Activated CD4-positive, alpha-beta T cell treated with anti-CD3 and anti-CD28 coated beads, Interleukin-10, Interleukin-2, amounts not matched to agents 100 ng/mL and 50 ng/mL, durations not matched to agents 16 hours and 8 hours (primary cell): Measurements from ENCODE around the gene CFAP69.
"Not testable (repeated sequence)": the region's sequence is repeated elsewhere in the genome, so short reads cannot be mapped to it uniquely, and the experiment has no call there.

Experiments
- DNase-seq: peaks from one replicate; pipeline ENCODE4 v3.0.0-alpha.2; 2020

The CFAP69 gene

GRCh38 chr7:90272242-90272641, 27.3 kb downstream of the CFAP69 start:
- no peak for DNase-seq

GRCh38 chr7:90274161-90274560, 29.2 kb downstream of the CFAP69 start:
- DNase-seq, result no peak

GRCh38 chr7:90276033-90276728, 31.2 kb downstream of the CFAP69 start:
- no peak for DNase-seq

- DNase-seq, result no peak
These were observed 43.2 kb downstream of the CFAP69 start for GRCh38 chr7:90288154-90288553.

- no peak for DNase-seq
These were observed 45.5 kb downstream of the CFAP69 start for GRCh38 chr7:90290244-90291113.

- DNase-seq, result peak; percentile 21
These were observed 53.4 kb downstream of the CFAP69 start for GRCh38 chr7:90298145-90299038.

- no peak for DNase-seq
These were observed 58.3 kb downstream of the CFAP69 start for GRCh38 chr7:90303241-90303640.

GRCh38 chr7:90309872-90310271, 64.9 kb downstream of the CFAP69 start:
- no peak for DNase-seq

- no peak for DNase-seq
These were observed 66.2 kb downstream of the CFAP69 start for GRCh38 chr7:90311175-90311574.

GRCh38 chr7:90312745-90313144, 67.8 kb downstream of the CFAP69 start:
- DNase-seq, result peak; percentile 7

GRCh38 chr7:90313907-90314306, 68.9 kb downstream of the CFAP69 start:
- DNase-seq, result no peak

GRCh38 chr7:90320014-90320413, 75.0 kb downstream of the CFAP69 start:
- DNase-seq, result no peak

- no peak for DNase-seq
These were observed 75.4 kb downstream of the CFAP69 start for GRCh38 chr7:90320418-90320800.

GRCh38 chr7:90320801-90321494, 76.0 kb downstream of the CFAP69 start, which contains the start of gene FAM237B:
Gene FAM237B, minus strand, starts transcription at chr7:90321304. Its CDS starts 1,556 bp downstream, at chr7:90319748.
- DNase-seq, result no peak

GRCh38 chr7:90322837-90323236, 77.9 kb downstream of the CFAP69 start:
- DNase-seq, result no peak

- DNase-seq, result no peak
These were observed 81.5 kb downstream of the CFAP69 start for GRCh38 chr7:90326500-90326899.

- DNase-seq, result no peak
These were observed 89.3 kb downstream of the CFAP69 start for GRCh38 chr7:90334193-90334843.

GRCh38 chr7:90334926-90335325, 90.0 kb downstream of the CFAP69 start:
- not testable (repeated sequence) for DNase-seq

- DNase-seq, result no peak
These were observed 92.1 kb downstream of the CFAP69 start for GRCh38 chr7:90337106-90337505.

- no peak for DNase-seq
These were observed 100.0 kb downstream of the CFAP69 start for GRCh38 chr7:90345016-90345415.

- no peak for DNase-seq
These were observed 100.8 kb downstream of the CFAP69 start for GRCh38 chr7:90345595-90346335.
